HG03159 (cell line): ENCODE results near the gene SYNGR1.
"Not testable (repeated sequence)": the region's sequence is repeated elsewhere in the genome, so short reads cannot be mapped to it uniquely, and the experiment has no call there.

Experiments
- ATAC-seq: cut with Tn5 transposase; IDR thresholded peaks from one replicate; pipeline ENCODE4 v1.9.1; 2021; ENCODE audit warnings: mild to moderate bottlenecking, moderate library complexity; ENCODE audit not compliant: unreplicated experiment

SYNGR1 gene

DNA sequence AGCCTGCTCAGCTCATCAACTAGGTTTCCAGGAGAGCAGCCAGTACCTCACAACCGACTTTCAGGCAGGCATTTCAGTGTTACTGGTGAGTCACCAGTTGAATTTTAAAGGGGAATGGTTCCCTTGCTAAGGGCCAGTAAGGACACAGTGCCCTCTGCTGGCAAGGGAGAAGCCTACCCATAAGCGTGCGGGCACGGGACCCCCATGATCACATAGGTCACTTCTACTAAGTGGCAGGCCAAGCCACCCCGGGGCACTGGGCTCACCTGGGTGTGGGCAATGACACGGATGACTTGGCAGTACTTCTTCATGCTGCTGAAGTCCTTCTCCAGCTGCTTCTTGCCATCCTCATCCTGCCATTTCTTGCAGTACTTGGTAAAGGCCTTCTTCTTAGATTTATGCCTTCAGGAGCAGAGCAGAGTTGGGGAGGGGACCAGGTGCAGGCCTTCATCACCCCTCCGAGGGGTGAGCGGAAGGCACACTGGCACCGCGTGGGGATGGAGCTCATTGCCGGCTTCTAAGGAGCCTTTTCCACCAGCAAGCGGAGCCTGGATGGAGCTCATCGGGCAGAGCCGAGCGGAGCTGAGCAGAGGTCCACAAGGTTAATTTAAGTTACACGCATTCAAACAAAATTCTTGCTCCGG, 33.2 kb upstream of the SYNGR1 start:
- no peak for ATAC-seq

DNA sequence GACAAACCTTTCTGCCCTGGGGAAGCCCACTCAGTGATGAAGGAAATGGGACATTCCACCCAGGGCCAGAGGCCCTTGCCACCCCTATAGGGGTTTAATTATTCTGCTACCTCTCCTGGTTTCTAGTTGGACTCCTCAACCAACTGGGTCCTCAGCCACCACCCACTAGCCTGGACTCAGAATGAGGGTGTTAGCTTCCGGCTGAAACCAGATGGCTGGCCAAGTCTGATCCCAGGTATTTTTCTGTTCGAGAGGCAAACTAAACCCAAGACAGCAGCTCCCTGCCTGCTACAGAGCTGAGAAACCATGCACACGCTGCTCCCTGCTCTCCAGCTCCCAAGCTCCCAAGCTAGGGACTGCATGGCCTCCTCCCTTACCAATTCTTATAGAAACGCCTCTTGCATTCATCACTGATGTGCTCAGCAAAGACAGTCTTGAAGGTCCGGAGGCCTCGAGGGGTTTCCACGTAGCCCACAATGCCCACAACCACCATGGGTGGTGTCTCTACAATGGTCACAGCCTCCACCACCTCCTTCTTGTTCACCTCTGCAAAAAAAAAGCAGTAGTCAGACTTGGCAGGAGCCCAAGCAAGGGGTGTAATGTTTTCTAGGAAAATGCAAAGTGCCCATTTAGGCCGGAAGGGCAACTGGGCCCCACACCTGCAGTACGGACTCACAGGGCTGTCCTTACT, 32.6 kb upstream of the SYNGR1 start:
- ATAC-seq = no peak

GRCh38 chr22:39317775-39318506, 31.9 kb upstream of the SYNGR1 start:
- ATAC-seq = no peak

DNA sequence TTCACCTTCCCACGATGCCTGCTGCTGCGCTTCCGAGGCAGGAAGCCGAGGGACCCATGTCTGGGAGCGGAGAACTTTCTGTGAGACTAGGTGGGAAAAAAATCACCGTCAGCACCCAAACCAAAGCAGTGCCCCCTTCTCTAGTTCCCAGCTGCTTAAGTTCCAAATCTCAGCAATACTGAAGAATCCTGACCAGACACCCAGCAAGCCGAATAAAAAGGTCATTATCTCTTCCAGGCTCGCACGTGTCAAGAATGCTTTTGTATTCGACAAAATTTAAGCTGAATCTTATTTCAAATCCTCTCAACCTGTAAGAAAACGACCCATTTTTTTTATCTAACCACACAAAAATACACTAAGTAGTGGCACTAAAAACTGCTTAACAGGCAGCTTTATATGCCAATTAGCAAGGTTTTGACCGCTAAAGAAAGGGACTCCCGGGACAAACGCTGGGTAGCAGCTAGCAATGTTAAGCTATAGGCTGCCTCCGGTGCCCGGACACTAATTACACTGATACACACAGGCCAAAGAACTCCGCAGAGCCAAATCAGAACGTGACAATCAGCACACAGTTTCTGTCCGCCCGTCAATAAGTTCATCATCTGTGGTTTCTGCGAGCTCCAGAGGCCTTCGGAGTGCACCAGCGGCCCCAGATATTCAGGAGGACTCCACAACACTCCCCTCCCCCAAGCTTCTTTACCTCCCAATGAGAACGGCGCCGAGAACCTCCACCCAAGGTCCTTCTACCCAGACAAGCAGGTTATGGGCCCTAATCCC, 31.1 kb upstream of the SYNGR1 start:
- no peak for ATAC-seq

- peak; percentile 78 for ATAC-seq
Measured at GRCh38 chr22:39319284-39320022, 30.3 kb upstream of the SYNGR1 start, which contains the start of gene RPL3. Gene RPL3 (minus strand): TSS chr22:39319623. CDS start chr22:39319597, 26 bp downstream.

GRCh38 chr22:39320616-39321029, 29.2 kb upstream of the SYNGR1 start:
- ATAC-seq = not testable (repeated sequence)

DNA sequence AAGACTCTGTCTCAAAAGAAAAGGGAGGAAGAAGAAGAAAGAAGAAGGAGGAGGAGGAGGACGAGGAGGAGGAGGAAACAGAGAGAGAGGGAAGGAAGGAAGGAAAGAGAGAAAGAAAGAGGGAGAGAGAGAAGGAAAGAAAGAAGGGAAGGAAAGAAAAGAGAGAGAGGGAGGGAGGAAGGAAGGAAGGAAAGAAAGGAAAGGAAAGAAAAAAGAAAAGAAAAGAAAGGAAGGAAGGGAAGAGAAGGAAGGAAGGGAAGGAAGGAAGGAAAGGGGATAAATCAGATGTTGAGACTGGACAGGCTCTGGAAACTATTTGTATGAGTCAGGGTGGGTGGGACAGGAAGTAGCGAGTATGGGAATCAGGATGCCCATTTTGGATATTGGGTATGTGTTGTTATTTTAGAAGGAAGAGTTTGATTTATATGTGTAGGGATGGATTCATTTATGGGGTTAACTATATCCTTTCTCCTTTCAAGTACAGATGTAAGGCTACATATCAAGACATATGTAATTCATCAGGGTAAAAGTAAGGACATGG, 24.3 kb upstream of the SYNGR1 start:
- ATAC-seq = no peak

DNA sequence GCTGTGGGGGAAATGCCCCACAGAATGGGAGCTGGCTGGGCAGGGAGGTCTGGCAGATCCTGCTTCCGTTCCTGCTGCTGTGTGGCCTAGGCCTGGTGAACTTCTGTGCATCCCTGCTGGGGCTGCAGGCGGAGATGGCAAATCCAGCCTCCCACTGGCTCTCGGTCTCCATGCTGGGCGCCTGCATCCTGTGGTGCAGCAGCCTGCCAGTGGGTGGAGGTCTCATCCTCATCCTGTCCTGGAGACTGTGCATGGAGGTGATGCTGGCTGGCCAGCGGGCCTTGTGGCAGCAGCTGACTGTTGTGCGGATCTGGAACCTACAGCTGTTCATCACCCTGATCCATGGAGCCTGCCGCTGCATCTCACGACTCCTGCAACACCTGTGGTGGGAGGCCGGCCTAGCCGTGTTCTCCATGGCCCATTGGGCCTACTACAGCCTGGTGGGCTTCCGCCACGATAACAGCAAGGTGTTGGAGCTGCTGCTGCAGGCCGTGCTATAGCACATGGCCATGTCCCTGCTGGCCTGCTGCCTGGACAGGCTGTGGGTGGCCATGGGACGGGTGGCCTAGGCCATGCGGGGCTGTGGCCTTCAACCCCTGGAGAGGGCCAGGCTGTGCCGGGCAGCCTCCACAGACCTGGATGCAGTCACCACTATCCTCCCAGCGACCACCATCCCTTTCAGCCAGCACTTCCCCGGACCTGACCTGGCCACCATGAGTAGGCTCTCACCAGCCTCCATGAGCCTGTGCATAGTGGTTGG, 21.6 kb upstream of the SYNGR1 start:
- no peak for ATAC-seq

DNA sequence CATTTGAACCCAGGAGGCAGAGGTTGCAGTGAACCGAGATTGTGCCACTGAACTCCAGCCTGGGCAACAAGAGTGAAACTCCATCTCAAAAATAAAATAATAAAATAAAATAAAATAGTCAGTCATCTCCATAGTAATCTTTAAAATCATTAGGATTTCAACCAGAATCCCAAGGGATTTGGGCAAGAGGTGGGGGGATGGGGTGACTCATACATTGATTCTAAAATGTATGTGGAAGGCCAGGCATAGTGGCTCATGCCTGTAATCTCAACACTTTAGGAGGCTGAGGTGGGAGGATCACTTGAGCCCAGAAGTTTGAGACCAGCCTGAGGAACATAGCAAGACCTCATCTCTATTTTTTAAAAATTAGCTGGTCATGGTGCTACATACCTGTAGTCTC, 19.2 kb upstream of the SYNGR1 start:
- not testable (repeated sequence) for ATAC-seq

- ATAC-seq = no peak
Measured at GRCh38 chr22:39332441-39333064, 17.2 kb upstream of the SYNGR1 start.

DNA sequence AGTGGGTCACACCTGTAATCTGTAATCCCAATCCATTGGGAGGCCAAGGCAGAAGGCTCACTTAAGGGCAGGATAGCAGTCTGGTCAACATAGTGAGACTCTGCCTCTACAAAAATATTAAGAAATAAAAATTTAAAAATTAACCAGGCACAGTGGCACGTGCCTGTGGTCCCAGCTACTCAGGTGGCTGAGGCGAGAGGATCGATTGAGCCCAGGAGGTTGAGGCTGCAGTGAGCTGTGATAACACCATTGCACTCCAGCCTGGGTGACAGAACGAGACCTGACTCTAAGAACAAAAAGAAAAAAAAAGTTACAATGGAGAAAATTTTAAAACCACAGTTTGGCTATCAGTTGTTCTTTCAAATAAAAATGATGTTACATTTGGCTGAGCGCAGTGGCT, 13.4 kb upstream of the SYNGR1 start:
- no peak for ATAC-seq

DNA sequence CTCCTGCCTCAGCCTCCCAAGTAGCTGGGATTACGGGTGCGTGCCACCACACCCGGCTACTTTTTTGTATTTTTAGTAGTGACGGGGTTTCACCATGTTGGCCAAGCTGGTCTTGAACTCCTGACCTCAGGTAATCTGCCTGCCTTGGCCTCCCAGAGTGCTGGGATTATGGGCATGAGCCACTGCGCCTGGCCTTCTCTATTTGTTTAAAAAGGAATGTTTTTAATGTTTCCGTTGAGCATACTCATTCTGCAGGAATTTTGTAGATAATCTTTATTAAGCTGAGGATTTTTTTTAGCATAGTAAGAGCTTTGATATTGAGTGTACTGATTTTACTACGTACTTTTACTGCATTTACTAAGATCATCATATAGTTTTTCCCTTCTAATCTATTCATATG, 10.0 kb upstream of the SYNGR1 start:
- ATAC-seq = not testable (repeated sequence)

- ATAC-seq = no peak
Measured at GRCh38 chr22:39341179-39341578, 8.6 kb upstream of the SYNGR1 start.

DNA sequence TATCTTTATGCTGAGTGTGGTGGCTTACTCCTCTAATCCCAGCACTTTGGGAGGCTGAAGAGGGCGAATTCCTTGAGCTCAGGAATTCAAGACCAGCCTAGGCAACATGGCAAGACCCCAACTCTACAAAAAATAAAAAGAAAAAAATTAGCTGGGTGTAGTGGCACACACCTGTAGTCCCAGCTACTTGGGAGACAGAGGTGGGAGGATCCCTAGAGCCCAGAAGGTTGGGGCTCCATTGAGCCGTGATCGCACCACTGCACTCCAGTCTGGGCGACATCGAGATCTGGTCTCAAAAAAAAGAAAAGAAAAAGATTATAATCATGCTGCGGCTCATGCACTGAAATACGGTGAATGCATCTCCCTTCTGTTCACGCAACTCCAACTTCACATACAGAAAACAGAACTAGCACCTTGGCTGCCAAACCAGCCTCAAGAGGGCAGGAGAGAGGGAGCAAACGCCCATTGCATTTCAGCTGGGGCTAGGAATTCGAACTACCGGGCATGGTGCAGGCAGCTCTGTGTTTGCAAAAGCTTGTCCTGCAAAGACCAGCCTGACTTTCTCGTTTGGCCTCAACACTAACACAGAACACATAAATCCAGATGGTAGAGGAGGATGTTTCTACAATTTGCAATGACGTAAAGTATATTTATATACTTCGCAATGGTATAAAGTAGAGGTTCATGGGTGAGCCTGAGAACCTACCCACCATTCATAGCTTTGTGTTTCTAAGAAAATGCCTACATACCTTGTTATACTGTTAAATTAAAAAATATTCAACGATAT, 6.3 kb upstream of the SYNGR1 start:
- ATAC-seq = no peak

DNA sequence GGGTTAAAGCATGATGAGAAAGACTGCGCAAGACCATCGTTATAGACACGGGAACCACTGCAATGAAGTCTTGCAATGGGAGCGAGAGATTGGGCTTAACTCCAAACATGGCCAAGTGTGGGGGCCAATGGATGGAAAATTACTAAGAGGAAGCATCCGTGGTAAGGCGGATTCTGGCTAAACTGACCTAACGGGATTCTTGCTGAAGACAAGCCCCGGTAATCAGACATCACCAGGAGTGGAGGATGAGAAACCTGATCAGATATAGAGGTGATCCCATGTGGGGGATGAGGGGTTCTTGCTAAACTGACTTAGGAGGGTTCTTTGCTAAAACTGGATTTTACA, 5.8 kb upstream of the SYNGR1 start:
- no peak for ATAC-seq

DNA sequence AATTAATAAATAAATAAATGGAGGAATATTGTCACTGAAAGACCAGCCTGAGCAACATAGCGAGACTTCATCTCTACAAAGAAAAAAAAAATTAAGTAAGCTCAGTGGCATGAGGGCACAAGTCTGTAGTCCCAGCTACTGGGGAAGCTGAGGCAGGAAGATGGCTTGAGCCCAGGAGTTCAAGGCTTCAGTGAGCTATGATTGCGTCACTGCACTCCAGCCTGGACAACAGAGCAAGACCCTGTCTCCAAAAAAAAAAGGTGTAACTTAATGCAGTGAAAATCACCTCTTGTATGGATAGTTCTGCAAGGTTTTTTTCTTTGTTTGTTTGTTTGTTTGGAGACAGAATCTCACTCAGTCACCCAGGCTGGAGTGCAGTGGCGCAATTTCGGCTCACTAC, 4.6 kb upstream of the SYNGR1 start:
- ATAC-seq = no peak

DNA sequence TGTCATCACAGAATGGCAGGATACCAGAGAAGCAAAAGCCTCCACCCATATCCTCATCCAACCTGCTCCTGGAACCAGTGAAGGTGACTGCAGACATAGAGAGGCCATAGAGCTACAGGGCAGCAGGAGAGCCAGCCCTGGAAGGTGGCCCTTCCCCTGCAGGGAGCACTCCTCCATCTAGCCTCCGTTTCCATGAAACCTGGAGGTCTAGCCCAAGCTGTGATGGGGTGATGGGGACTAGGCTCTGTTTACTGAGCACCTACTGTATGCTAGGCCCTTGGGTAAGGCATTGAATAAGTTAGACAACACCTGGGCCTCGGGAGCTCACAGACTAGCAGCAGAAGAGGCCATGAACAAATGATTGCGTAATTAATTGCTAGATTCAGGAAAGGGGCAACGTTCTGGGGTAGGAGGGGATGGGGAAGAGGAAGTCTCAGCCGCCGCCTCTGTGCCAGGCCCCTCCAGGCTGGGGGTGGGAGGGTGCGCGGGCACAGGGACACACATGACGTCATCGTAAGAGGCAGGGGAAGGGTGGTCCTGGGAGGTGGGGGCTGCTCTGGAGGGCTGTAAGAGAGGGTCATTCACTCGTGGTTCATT, 784 bp upstream of the SYNGR1 start:
- ATAC-seq = no peak

- ATAC-seq = no peak
Measured at GRCh38 chr22:39349506-39349966, 255 bp upstream of the SYNGR1 start.
